MM.1S (cell line): ENCODE measurements around the gene CACNA1C.

Experiments used
- DNase-seq: peaks from one replicate; pipeline ENCODE4 v3.0.0-alpha.2; 2015
- H2AFZ ChIP-seq: fragments of 300-600 bp; sonication (generic); 2 replicates; pipeline ENCODE4 v1.6.0; 2016; ENCODE audit warnings: antibody characterized with exemption, low read length
- H3F3A ChIP-seq: fragments of 300-600 bp; sonication (generic); 2 replicates; pipeline ENCODE4 v1.6.1; 2016; ENCODE audit warnings: mild to moderate bottlenecking, antibody characterized with exemption, low read length, moderate library complexity, mixed read lengths; ENCODE audit not compliant: insufficient read depth
- H3K27ac ChIP-seq: fragments of 300-600 bp; sonication (generic); 2 replicates; pipeline ENCODE4 v1.5.1; 2016; ENCODE audit warnings: mild to moderate bottlenecking, low read length
- H3K27me3 ChIP-seq: fragments of 300-600 bp; sonication (generic); replicated peaks from 2 replicates; pipeline ENCODE4 v1.6.0; 2016; ENCODE audit warnings: low read length; ENCODE audit not compliant: insufficient read depth
- H3K36me3 ChIP-seq: fragments of 300-600 bp; sonication (generic); replicated peaks from 2 replicates; pipeline ENCODE4 v1.6.1; 2016; ENCODE audit warnings: mild to moderate bottlenecking, low read length, mixed read lengths; ENCODE audit not compliant: insufficient read depth
- H3K4me1 ChIP-seq: fragments of 300-600 bp; sonication (generic); 2 replicates; pipeline ENCODE4 v1.6.1; 2016; ENCODE audit warnings: low read length, mixed read lengths
- H3K4me2 ChIP-seq: fragments of 300-600 bp; sonication (generic); 2 replicates; pipeline ENCODE4 v1.6.0; 2016; ENCODE audit warnings: low read depth, low read length
- H3K4me3 ChIP-seq: fragments of 300-600 bp; sonication (generic); 2 replicates; pipeline ENCODE4 v1.5.1; 2016; ENCODE audit warnings: low read length, mixed read lengths
- H3K79me2 ChIP-seq: fragments of 300-600 bp; sonication (generic); 2 replicates; pipeline ENCODE4 v1.6.1; 2016; ENCODE audit warnings: mixed run types, low read length, mixed read lengths
- H3K9ac ChIP-seq: fragments of 300-600 bp; sonication (generic); 2 replicates; pipeline ENCODE4 v1.6.1; 2016; ENCODE audit warnings: low read length, mixed read lengths
- H3K9me2 ChIP-seq: fragments of 300-600 bp; sonication (generic); replicated peaks from 2 replicates; pipeline ENCODE4 v1.6.1; 2016; ENCODE audit warnings: mild to moderate bottlenecking, low read length, mixed read lengths; ENCODE audit not compliant: insufficient read depth
- H3K9me3 ChIP-seq: fragments of 300-600 bp; sonication (generic); replicated peaks from 2 replicates; pipeline ENCODE4 v1.6.1; 2016; ENCODE audit warnings: mild to moderate bottlenecking, low read length, mixed read lengths; ENCODE audit not compliant: insufficient read depth
- H4K20me1 ChIP-seq: fragments of 300-600 bp; sonication (generic); 2 replicates; pipeline ENCODE4 v1.6.1; 2016; ENCODE audit warnings: mild to moderate bottlenecking, low read length, moderate library complexity, mixed read lengths; ENCODE audit not compliant: insufficient read depth
- EZH2 ChIP-seq: fragments of 300-600 bp; sonication (generic); optimal IDR thresholded peaks from 2 replicates; pipeline ENCODE3; 2017; ENCODE audit warnings: low read depth, mild to moderate bottlenecking, antibody characterized with exemption, low read length, mixed read lengths
- EZH2phosphoT487 ChIP-seq: fragments of 300-600 bp; sonication (generic); IDR thresholded peaks from 2 replicates; pipeline ENCODE4 v1.6.1; 2018; ENCODE audit warnings: antibody characterized with exemption, low read length
- TF ChIP-seq, protein P1 (sequence below): fragments of 300-600 bp; sonication (generic); IDR thresholded peaks from 2 replicates; pipeline ENCODE4 v1.5.1; 2016; ENCODE audit warnings: antibody characterized with exemption, low read length, mixed read lengths

The CACNA1C gene

DNA sequence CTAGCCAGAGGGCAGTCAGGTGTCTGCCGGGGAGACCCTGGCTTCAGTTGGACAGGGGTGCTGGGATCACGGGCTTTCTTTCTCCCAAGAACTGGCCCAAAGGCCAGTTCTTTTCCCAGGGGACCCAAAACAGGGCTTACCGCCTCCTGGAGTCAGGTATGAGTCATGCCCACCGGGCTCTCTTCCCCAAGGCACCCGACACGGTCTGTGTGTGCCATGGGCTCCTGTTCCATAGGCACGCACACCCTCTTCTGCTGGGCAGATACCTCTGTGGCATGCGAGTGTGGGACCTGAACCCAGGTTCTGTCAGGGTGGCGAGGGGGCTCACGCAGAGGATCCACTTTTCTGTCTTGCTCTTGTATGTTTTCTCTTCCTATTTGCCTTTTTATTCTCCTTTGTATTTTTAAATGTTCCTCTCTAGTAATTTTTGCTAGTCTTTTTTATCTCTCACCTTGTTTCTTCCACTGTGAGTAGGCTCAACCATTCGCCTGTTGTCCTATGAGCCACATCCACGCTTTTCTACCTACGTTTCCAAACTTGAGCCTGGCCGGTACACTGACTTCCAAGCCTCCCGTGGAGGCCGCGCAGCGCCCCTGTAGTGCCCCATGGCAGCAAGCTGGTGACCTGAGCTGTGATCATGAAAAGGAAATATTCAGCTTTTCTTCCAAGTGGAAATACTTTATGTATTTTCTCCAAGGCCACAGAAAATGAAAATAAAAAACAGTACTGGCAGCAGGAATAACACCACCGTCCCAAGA, 362.2 kb downstream of the CACNA1C start:
- no peak for TF ChIP-seq EZH2
- no peak for TF ChIP-seq EZH2phosphoT487
- TF ChIP-seq, protein P1, sequence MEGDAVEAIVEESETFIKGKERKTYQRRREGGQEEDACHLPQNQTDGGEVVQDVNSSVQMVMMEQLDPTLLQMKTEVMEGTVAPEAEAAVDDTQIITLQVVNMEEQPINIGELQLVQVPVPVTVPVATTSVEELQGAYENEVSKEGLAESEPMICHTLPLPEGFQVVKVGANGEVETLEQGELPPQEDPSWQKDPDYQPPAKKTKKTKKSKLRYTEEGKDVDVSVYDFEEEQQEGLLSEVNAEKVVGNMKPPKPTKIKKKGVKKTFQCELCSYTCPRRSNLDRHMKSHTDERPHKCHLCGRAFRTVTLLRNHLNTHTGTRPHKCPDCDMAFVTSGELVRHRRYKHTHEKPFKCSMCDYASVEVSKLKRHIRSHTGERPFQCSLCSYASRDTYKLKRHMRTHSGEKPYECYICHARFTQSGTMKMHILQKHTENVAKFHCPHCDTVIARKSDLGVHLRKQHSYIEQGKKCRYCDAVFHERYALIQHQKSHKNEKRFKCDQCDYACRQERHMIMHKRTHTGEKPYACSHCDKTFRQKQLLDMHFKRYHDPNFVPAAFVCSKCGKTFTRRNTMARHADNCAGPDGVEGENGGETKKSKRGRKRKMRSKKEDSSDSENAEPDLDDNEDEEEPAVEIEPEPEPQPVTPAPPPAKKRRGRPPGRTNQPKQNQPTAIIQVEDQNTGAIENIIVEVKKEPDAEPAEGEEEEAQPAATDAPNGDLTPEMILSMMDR = no peak
- H3K27ac ChIP-seq = no peak overlapping the region
- DNase-seq = no peak
- no peak overlapping the region for H3K4me2 ChIP-seq
- H3K27me3 ChIP-seq = no peaks in the 10 kb centered on the region
- 0 out of 2 replicates have a peak, but pooled peaks cover 4% of the 10 kb centered on the region for H3F3A ChIP-seq
- no peaks in the 10 kb centered on the region for H4K20me1 ChIP-seq
- no peaks in the 10 kb centered on the region for H3K9me3 ChIP-seq
- no peak overlapping the region for H3K4me3 ChIP-seq
- no peaks in the 10 kb centered on the region for H3K9me2 ChIP-seq
- peaks cover 21% of the 10 kb centered on the region for H3K4me1 ChIP-seq
- H3K9ac ChIP-seq = no peak overlapping the region
- no peak overlapping the region for H2AFZ ChIP-seq
- no peaks in the 10 kb centered on the region for H3K36me3 ChIP-seq
- H3K79me2 ChIP-seq = no peaks in the 10 kb centered on the region

DNA sequence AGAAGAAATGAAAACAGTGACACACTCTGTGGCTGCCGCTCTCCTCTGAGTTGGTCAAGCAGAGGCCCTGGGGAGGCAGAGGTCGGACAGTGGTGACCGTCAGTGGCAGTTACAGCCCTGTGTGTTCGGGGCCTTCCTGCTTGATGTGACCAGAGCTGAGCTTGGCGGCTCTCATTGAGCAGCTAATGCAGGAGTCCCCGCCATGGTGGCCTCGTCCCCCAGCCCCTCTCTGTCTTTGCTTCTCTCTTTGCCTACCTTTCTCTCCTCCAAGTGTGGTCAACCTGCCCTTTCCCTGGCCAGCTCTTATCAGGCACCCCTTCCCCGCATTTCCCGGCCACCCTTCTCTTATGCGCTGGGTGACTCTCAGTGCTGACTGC, 362.8 kb downstream of the CACNA1C start:
- no peak overlapping the region for H3K27ac ChIP-seq
- no peak overlapping the region for H3K9ac ChIP-seq
- H3K4me3 ChIP-seq = no peak overlapping the region
- no peaks in the 10 kb centered on the region for H4K20me1 ChIP-seq
- DNase-seq = no peak
- H3K4me2 ChIP-seq = no peak overlapping the region
- no peaks in the 10 kb centered on the region for H3K79me2 ChIP-seq
- H2AFZ ChIP-seq = no peak overlapping the region
- no peaks in the 10 kb centered on the region for H3K9me2 ChIP-seq
- no peaks in the 10 kb centered on the region for H3K27me3 ChIP-seq
- no peaks in the 10 kb centered on the region for H3K36me3 ChIP-seq
- no peaks in the 10 kb centered on the region for H3K9me3 ChIP-seq
- H3K4me1 ChIP-seq = peaks cover 21% of the 10 kb centered on the region
- H3F3A ChIP-seq = 0 out of 2 replicates have a peak, but pooled peaks cover 4% of the 10 kb centered on the region
- TF ChIP-seq EZH2 = no peak
- no peak for TF ChIP-seq EZH2phosphoT487
- TF ChIP-seq, protein P1 = no peak

DNA sequence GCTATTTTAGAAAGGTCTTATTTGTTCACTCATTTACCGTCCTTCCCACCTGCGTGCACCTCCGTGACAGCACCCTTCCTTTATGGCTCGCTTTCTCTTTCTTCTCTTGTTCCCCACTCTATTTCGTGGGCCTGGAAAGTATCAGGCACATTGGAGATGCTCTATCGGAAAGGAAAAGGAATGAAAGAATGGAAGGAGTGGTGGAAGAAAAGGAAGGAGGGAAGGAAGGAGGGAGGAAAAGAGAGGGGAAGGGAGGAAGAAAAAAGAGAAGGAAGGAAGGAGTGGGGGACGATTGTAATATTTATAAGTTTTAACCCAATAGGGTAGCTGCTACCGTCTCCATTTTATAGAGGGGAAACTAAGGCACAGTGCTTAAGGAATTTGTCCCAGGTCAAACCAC, 363.4 kb downstream of the CACNA1C start:
- H3K9me3 ChIP-seq = no peaks in the 10 kb centered on the region
- TF ChIP-seq, protein P1 = no peak
- TF ChIP-seq EZH2phosphoT487 (no peak), EZH2 (no peak)
- no peak overlapping the region for H3K27ac ChIP-seq
- H3K27me3 ChIP-seq = no peaks in the 10 kb centered on the region
- 0 out of 2 replicates have a peak, but pooled peaks cover 4% of the 10 kb centered on the region for H3F3A ChIP-seq
- DNase-seq = no peak
- no peaks in the 10 kb centered on the region for H3K9me2 ChIP-seq
- no peak overlapping the region for H3K9ac ChIP-seq
- H3K36me3 ChIP-seq = no peaks in the 10 kb centered on the region
- H2AFZ ChIP-seq = no peak overlapping the region
- H3K4me1 ChIP-seq = peaks cover 21% of the 10 kb centered on the region
- H3K4me3 ChIP-seq = no peak overlapping the region
- H3K79me2 ChIP-seq = no peaks in the 10 kb centered on the region
- no peaks in the 10 kb centered on the region for H4K20me1 ChIP-seq
- no peak overlapping the region for H3K4me2 ChIP-seq
